ENCODE measurements around the gene SPIB.

Gene SPIB

DNA sequence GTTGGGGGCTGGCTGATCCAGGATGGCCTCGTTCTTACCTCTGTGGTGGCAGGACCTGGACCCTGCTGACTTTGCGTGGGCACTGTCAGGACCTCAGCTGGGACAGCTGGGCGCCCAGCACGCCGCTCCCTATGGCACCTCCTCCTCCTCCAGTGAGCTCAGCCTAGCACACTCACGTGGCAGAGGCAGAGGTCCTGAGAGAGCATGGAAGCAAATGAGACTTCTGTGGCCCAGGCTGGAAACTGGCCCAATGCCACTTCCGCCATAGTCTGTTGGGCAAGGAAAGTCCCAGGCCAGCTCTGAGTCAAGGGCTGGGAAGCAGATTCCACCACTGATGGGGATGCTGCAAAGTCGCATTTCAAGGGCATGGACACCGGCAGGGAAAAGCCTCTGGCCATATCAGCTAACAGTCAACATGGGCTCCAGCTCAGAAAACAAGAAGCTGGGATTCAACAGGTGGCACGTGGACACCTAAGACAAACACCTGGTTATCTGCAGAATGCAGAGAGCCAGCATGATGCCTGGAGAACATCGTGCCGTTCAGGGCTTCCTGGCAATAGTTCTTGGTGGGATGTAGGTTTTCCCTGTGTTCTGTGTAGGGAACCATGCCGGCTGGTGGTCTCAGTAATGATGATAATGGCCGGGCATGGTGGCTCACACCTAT is 30.6 kb downstream of the SPIB start:
- Histone ChIP-seq H3K9ac (ENCODE audit: low read length in 2 of 2) (no peak overlapping the region), H3K36me3 (ENCODE audit: control insufficient read depth in 2 of 2, insufficient read depth in 2 of 2, low read length in 2 of 2) (no peaks in the 10 kb centered on the region)

DNA sequence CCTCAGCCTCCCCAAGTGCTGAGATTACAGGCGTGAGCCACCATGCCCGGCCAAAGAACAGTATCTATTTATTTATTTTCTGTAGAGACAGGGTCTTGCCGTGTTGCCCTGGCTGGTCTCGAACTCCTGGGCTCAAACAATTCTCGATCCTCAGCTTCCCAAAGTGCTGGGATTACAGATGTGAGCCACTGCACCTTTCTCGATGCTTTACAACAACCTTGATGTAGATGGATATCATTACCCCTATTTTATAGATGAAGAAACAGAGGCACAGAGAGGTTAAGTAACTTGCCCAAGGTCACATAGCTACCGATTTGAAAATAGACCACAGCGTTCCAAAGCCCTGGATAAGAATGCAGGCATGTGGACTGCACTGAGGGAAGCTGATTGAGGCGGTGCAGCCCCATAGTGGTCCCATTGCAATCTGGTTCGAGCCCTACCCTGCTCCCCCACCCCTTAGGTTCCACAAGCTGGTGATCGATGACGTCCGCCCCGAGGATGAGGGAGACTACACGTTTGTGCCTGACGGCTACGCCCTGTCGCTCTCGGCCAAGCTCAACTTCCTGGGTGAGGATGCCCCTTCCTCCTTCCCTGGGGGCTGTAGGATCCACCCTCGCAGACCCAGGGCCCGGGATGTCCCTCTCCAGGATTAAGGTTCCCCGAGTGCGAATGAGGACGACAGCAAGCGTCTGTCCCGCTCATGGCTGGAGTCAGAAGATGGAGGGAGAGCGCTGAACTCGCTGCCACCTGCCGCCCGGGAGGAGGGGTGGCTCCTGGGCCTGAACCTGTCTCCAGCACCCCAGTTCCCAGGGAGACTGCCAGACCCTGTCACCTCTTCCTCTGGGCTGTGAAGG is 31.9 kb downstream of the SPIB start:
- no peak overlapping the region for H3K27ac ChIP-seq (ENCODE audit: low read length)

More for the DNA sequence above, 30.6 kb downstream of the SPIB start:
- H3K4me1 ChIP-seq (ENCODE audit: control insufficient read depth, insufficient read depth, low read length), result no peaks in the 10 kb centered on the region
- peaks cover 0 to 4% of the 10 kb centered on the region in 2 donors for H3K9me3 ChIP-seq (ENCODE audit: control insufficient read depth in 2 of 2, low read length in 2 of 2)
- H3K27ac ChIP-seq (ENCODE audit: low read length), result no peak overlapping the region
- H3K4me3 ChIP-seq (ENCODE audit: low read length in 2 of 2), result no peak overlapping the region
- H3K27me3 ChIP-seq (ENCODE audit: control insufficient read depth in 1 of 2, insufficient read depth in 2 of 2, low read length in 2 of 2), result peaks cover 3 to 8% of the 10 kb centered on the region in 2 donors

DNA sequence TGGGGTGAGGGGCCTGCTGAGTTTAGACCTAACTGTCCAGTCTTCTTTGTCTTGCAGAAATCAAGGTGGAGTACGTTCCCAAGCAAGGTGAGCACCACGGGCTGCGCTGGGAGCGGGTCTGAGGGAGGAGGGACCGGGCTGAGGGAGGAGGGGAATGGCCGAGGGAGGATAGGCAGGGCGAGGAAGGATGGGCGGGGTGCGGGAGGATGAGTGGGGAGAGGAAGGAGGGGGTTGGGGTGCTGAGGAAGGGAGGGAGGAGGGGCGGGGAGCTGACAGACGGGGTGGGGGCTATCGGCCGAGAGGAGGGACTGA is 32.4 kb downstream of the SPIB start:
- H3K9me3 ChIP-seq (ENCODE audit: control insufficient read depth in 2 of 2, low read length in 2 of 2), result peaks cover 0 to 4% of the 10 kb centered on the region in 2 donors
- peaks cover 3 to 10% of the 10 kb centered on the region in 2 donors for H3K27me3 ChIP-seq (ENCODE audit: control insufficient read depth in 1 of 2, insufficient read depth in 2 of 2, low read length in 2 of 2)
- H3K4me1 ChIP-seq (ENCODE audit: control insufficient read depth, insufficient read depth, low read length), result no peaks in the 10 kb centered on the region
- H3K9ac ChIP-seq (ENCODE audit: low read length in 2 of 2), result no peak overlapping the region
- H3K36me3 ChIP-seq (ENCODE audit: control insufficient read depth in 2 of 2, insufficient read depth in 2 of 2, low read length in 2 of 2), result no peaks in the 10 kb centered on the region
- H3K4me3 ChIP-seq (ENCODE audit: low read length in 2 of 2), result no peak overlapping the region
- no peak overlapping the region for H3K27ac ChIP-seq (ENCODE audit: low read length)

More for the DNA sequence above, 31.9 kb downstream of the SPIB start:
- Histone ChIP-seq H3K36me3 (ENCODE audit: control insufficient read depth in 2 of 2, insufficient read depth in 2 of 2, low read length in 2 of 2) (no peaks in the 10 kb centered on the region), H3K27me3 (ENCODE audit: control insufficient read depth in 1 of 2, insufficient read depth in 2 of 2, low read length in 2 of 2) (peaks cover 3 to 10% of the 10 kb centered on the region in 2 donors), H3K4me3 (ENCODE audit: low read length in 2 of 2) (no peak overlapping the region), H3K9me3 (ENCODE audit: control insufficient read depth in 2 of 2, low read length in 2 of 2) (peaks cover 0 to 4% of the 10 kb centered on the region in 2 donors), H3K4me1 (ENCODE audit: control insufficient read depth, insufficient read depth, low read length) (no peaks in the 10 kb centered on the region), H3K9ac (ENCODE audit: low read length in 2 of 2) (no peak overlapping the region)

DNA sequence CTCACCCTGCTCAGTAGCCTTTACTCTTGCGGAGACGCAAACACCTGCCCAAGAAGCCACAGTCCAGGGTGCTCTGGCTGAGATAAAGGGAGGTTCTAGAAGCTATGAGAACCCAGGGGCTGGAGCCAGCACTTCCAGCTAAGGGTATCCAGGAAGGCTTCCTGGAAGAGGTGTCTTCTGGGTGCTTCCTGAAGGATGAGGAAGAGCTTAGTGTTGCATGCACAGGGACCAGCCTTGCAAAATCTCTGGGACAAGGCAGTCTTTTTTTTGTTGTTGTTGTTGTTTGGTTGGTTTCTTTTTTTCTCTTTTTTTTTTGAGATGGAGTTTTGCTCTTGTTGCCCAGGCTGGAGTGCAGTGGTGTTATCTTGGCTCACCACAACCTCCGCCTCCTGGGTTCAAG is 34.5 kb downstream of the SPIB start:
- Histone ChIP-seq H3K4me1 (ENCODE audit: control insufficient read depth, insufficient read depth, low read length) (no peaks in the 10 kb centered on the region), H3K4me3 (ENCODE audit: low read length in 2 of 2) (no peak overlapping the region), H3K27me3 (ENCODE audit: control insufficient read depth in 1 of 2, insufficient read depth in 2 of 2, low read length in 2 of 2) (peaks cover 5 to 14% of the 10 kb centered on the region in 2 donors), H3K9ac (ENCODE audit: low read length in 2 of 2) (no peak overlapping the region), H3K9me3 (ENCODE audit: control insufficient read depth in 2 of 2, low read length in 2 of 2) (no peaks in the 10 kb centered on the region), H3K36me3 (ENCODE audit: control insufficient read depth in 2 of 2, insufficient read depth in 2 of 2, low read length in 2 of 2) (no peaks in the 10 kb centered on the region), H3K27ac (ENCODE audit: low read length) (no peak overlapping the region)

DNA sequence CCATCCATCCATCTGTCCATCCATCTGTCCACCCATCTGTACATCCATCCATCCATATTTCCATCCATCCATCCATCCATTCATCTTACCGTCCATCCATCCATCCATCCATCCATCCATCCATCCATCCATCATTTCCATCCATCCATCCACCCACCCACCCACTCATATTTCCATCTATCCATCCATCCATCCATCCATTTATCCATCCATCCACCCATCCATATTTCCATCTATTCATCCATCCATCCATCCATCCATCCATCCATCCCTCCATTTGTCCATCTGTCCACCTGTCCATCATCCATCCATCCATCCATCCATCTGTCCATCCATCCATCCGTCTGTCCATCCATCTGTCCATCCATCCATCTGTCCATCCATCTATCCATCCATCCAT is 37.3 kb downstream of the SPIB start:
- Histone ChIP-seq H3K27me3 (ENCODE audit: control insufficient read depth in 1 of 2, insufficient read depth in 2 of 2, low read length in 2 of 2) (peaks cover 13 to 17% of the 10 kb centered on the region in 2 donors), H3K36me3 (ENCODE audit: control insufficient read depth in 2 of 2, insufficient read depth in 2 of 2, low read length in 2 of 2) (no peaks in the 10 kb centered on the region), H3K4me1 (ENCODE audit: control insufficient read depth, insufficient read depth, low read length) (no peaks in the 10 kb centered on the region), H3K9ac (ENCODE audit: low read length in 2 of 2) (no peak overlapping the region), H3K9me3 (ENCODE audit: control insufficient read depth in 2 of 2, low read length in 2 of 2) (no peaks in the 10 kb centered on the region), H3K4me3 (ENCODE audit: low read length in 2 of 2) (no peak overlapping the region), H3K27ac (ENCODE audit: low read length) (no peak overlapping the region)

DNA sequence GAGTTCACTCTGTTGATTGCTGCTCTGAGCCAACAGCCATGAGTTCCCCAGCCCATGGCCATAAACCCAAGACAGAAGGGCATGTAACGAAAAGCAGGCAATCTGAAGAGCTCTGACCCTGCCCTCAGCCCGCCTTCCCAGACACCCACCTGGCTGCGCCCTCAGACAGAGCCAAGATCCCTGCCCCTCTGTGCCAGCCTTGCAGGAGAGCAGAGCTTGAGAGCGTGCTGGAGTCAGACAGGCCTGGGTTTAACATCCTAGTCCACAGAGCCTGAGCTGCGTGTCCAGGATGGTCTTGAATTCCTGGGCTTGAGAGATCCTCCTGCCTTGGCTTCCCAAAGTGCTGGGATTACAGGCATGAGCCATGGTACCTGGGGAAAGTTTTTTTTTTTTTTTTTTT is 38.6 kb downstream of the SPIB start:
- Histone ChIP-seq H3K9me3 (ENCODE audit: control insufficient read depth in 2 of 2, low read length in 2 of 2) (no peaks in the 10 kb centered on the region), H3K4me1 (ENCODE audit: control insufficient read depth, insufficient read depth, low read length) (no peaks in the 10 kb centered on the region), H3K27me3 (ENCODE audit: control insufficient read depth in 1 of 2, insufficient read depth in 2 of 2, low read length in 2 of 2) (peaks cover 21% of the 10 kb centered on the region in 2 donors)

DNA sequence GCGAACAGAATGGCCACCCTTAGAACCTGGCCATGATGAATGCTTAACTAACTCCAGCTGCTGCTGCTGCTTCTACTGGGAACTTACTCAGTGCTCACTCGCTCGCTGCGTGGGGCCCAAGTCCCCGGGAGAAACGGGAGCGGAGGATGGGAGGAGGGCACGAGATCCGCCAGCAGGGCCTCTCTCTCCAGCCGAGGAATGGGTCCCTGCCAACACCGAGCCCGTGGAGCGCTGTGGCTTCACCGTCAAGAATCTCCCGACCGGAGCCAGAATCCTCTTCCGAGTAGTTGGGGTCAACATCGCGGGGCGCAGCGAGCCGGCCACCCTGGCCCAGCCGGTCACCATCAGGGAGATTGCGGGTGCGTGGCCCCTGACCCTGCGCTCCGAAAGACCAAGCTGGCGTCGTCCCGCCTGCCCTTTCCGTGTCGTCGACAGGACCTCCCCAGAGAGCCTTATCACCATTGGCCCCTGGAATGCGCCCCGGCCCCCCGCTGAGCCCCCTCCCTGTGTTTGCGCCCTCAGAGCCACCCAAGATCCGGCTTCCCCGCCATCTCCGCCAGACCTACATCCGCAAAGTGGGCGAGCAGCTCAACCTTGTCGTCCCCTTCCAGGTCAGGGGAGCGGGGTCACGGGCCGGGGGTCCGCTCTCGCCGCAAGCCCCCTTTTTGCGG is 39.8 kb downstream of the SPIB start:
- H3K36me3 ChIP-seq (ENCODE audit: control insufficient read depth in 2 of 2, insufficient read depth in 2 of 2, low read length in 2 of 2), result no peaks in the 10 kb centered on the region
- no peak overlapping the region for H3K4me3 ChIP-seq (ENCODE audit: low read length in 2 of 2)
- no peaks in the 10 kb centered on the region for H3K9me3 ChIP-seq (ENCODE audit: control insufficient read depth in 2 of 2, low read length in 2 of 2)
- peaks cover 21% of the 10 kb centered on the region in 2 donors for H3K27me3 ChIP-seq (ENCODE audit: control insufficient read depth in 1 of 2, insufficient read depth in 2 of 2, low read length in 2 of 2)
- no peaks in the 10 kb centered on the region for H3K4me1 ChIP-seq (ENCODE audit: control insufficient read depth, insufficient read depth, low read length)
- no peak overlapping the region for H3K9ac ChIP-seq (ENCODE audit: low read length in 2 of 2)
- no peak overlapping the region for H3K27ac ChIP-seq (ENCODE audit: low read length)

More for the DNA sequence above, 38.6 kb downstream of the SPIB start:
- Histone ChIP-seq H3K27ac (ENCODE audit: low read length) (no peak overlapping the region), H3K36me3 (ENCODE audit: control insufficient read depth in 2 of 2, insufficient read depth in 2 of 2, low read length in 2 of 2) (no peaks in the 10 kb centered on the region), H3K4me3 (ENCODE audit: low read length in 2 of 2) (no peak overlapping the region), H3K9ac (ENCODE audit: low read length in 2 of 2) (no peak overlapping the region)

DNA sequence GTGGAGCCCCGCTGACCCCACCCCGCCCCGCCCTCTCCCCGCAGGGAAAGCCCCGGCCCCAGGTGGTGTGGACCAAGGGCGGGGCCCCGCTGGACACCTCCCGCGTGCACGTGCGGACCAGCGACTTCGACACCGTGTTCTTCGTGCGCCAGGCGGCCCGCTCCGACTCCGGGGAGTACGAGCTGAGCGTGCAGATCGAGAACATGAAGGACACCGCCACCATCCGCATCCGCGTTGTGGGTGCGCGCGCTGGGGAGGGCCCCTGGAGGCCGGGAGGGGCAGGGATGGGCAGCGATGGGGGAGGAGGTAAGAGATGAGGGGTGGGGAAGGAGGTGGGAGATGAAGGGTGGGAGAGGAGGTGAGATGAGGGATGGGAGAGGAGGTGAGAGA is 40.3 kb downstream of the SPIB start:
- H3K27me3 ChIP-seq (ENCODE audit: control insufficient read depth in 1 of 2, insufficient read depth in 2 of 2, low read length in 2 of 2), result peaks cover 21% of the 10 kb centered on the region in 2 donors
- H3K27ac ChIP-seq (ENCODE audit: low read length), result no peak overlapping the region
- H3K9me3 ChIP-seq (ENCODE audit: control insufficient read depth in 2 of 2, low read length in 2 of 2), result no peaks in the 10 kb centered on the region
- H3K4me1 ChIP-seq (ENCODE audit: control insufficient read depth, insufficient read depth, low read length), result no peaks in the 10 kb centered on the region
- no peaks in the 10 kb centered on the region for H3K36me3 ChIP-seq (ENCODE audit: control insufficient read depth in 2 of 2, insufficient read depth in 2 of 2, low read length in 2 of 2)
- no peak overlapping the region for H3K4me3 ChIP-seq (ENCODE audit: low read length in 2 of 2)
- no peak overlapping the region for H3K9ac ChIP-seq (ENCODE audit: low read length in 2 of 2)

DNA sequence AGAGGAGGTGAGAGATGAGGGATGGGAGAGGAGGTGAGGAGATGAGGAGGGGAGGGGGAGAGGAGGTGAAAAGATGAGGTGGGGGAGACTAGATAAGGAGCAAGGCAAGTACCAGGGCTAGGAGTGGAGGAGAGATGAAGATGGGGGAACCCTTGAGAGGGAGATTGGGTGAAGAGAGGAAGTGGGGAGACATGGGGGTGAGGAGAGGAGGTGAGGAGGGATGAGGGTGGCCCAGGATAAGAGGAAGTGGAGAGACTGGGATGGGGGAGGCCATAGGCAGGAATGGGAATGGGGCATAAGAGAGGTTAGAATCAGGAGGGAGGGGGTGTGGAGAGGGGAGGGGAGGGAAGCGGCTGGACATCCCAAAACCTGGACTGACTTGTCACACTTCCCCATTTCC is 40.9 kb downstream of the SPIB start:
- H3K4me3 ChIP-seq (ENCODE audit: low read length in 2 of 2), result no peak overlapping the region
- H3K36me3 ChIP-seq (ENCODE audit: control insufficient read depth in 2 of 2, insufficient read depth in 2 of 2, low read length in 2 of 2), result no peaks in the 10 kb centered on the region
- no peaks in the 10 kb centered on the region for H3K9me3 ChIP-seq (ENCODE audit: control insufficient read depth in 2 of 2, low read length in 2 of 2)
- H3K9ac ChIP-seq (ENCODE audit: low read length in 2 of 2), result no peak overlapping the region
- no peak overlapping the region for H3K27ac ChIP-seq (ENCODE audit: low read length)
- H3K4me1 ChIP-seq (ENCODE audit: control insufficient read depth, insufficient read depth, low read length), result no peaks in the 10 kb centered on the region
- peaks cover 21% of the 10 kb centered on the region in 2 donors for H3K27me3 ChIP-seq (ENCODE audit: control insufficient read depth in 1 of 2, insufficient read depth in 2 of 2, low read length in 2 of 2)

DNA sequence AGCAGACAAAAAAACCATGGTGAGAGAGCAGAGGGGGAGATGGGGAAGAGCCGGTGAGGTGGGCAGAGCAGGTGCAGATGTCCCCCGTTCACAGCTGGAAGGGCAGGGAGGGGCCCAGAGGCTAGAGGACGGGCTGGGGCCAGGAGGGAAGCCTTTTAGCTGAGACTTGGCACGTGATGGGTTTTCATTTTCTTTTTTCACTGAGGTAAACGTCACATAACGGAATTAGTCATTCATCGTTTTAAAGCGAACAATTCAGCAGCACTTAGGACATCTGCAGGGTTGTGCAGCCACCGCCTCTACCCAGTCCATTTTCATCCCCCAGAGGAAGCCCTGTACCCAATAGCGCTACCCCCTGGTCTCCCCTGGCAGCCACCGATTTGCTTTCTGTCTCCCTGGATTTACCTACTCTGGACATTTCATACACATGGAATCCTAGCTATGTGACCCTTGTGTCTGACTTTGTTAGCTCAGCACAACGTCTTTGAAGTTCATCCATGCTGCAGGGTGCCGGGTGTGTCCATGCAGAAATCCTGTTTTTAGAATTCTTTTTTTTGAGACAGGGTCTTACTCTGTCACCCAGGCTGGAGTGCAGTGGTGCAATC is 41.5 kb downstream of the SPIB start:
- H3K36me3 ChIP-seq (ENCODE audit: control insufficient read depth in 2 of 2, insufficient read depth in 2 of 2, low read length in 2 of 2), result no peaks in the 10 kb centered on the region
- H3K9me3 ChIP-seq (ENCODE audit: control insufficient read depth in 2 of 2, low read length in 2 of 2), result no peaks in the 10 kb centered on the region
- H3K4me1 ChIP-seq (ENCODE audit: control insufficient read depth, insufficient read depth, low read length), result no peaks in the 10 kb centered on the region
- H3K9ac ChIP-seq (ENCODE audit: low read length in 2 of 2), result no peak overlapping the region
- H3K27ac ChIP-seq (ENCODE audit: low read length), result no peak overlapping the region
- H3K27me3 ChIP-seq (ENCODE audit: control insufficient read depth in 1 of 2, insufficient read depth in 2 of 2, low read length in 2 of 2), result peaks cover 21% of the 10 kb centered on the region in 2 donors
- no peak overlapping the region for H3K4me3 ChIP-seq (ENCODE audit: low read length in 2 of 2)

All from stomach smooth muscle (tissue), 2 donors.